H1 (cell line): ENCODE measurements around the gene CACNA1C. TPM values are rescaled to one million over a fixed set of nuclear protein-coding genes. Genes with fewer than 3 reads are reported as not detected.

Source experiments
- CBX5 ChIP-seq: fragments of 300-800, 300-1000 bp; sonication (generic); IDR thresholded peaks from 2 replicates; pipeline ENCODE4 v1.7.1; 2016; ENCODE audit warnings: antibody characterized with exemption, low read length, low read depth
- CREB1 ChIP-seq: IDR thresholded peaks from 2 replicates; pipeline ENCODE4 v1.6.1; 2012; ENCODE audit warnings: inconsistent platforms
- CTBP2 ChIP-seq: IDR thresholded peaks from 2 replicates; pipeline ENCODE4 v1.7.0; 2011; ENCODE audit warnings: borderline replicate concordance, mild to moderate bottlenecking, moderate library complexity, mixed read lengths, low read length; ENCODE audit not compliant: insufficient read depth, insufficient read length
- SIN3A ChIP-seq, 2 experiments: IDR thresholded peaks in 1 of 2; conservative IDR thresholded peaks in 1 of 2; 2 replicates each; pipeline ENCODE4 v1.6.1; 2011 to 2012; ENCODE audit warnings: low read length in 2 of 2, improper control_type of control experiment in 1 of 2, low read depth in 1 of 2, mild to moderate bottlenecking in 1 of 2
- polyA plus RNA-seq, 7 experiments: library from polyadenylated mRNA; depleted of rRNA in 3 of 7; stranded (reverse) in 5 of 7; unstranded in 2 of 7; fragments of >200 nt in 5 of 7; fragments of 200-250 nt in 2 of 7; gene quantifications; 1 replicate in 5 of 7; 2 replicates in 1 of 7; 4 replicates in 1 of 7; pipeline versions ENCODE4 v1.2.1 to v1.2.3, GENCODE V29; 2011 to 2013; ENCODE audit warnings: missing spikeins in 2 of 7, mixed read lengths in 2 of 7
- total RNA-seq: library from RNA; stranded (reverse); fragmentation: NEBNext Ultra II Directional; extraction: Animal tissue kit (Norgen Biotek cat#: 25700); gene quantifications from 2 replicates; pipeline ENCODE4 v1.2.1, GENCODE V29; 2021
- TF ChIP-seq, protein P1 (sequence below): fragments of 300-600 bp; sonication (generic); IDR thresholded peaks from 2 replicates; pipeline ENCODE4 v1.7.1; 2012; ENCODE audit warnings: low read length, moderate library complexity, mild to moderate bottlenecking, inconsistent platforms; ENCODE audit not compliant: insufficient replicate concordance

Gene CACNA1C
- total and polyA plus RNA-seq, 2 of the 8 experiments (the other 6 are each of a cell fraction or from before 2014, with no cell fraction given) = 1.3 TPM

DNA sequence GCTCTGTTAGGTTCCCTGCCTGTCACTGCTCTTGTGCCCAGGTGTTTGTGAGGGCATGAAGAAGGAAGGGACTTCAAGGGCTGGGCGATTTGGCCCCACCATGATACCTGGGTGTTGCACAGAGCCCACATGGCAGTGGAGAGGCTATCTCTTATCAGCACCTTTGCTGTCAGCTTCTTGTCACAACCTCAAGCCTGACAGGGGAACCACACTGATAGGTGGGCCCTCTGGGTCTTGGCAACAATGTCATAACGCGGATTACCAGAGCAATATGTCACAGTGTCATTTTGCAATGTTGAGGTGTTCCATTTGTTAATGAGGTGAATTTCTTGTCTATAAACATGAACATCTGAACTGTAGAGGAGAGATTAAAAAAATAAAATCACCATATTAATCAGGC, 22.9 kb upstream of the CACNA1C start (continued):
- TF ChIP-seq, protein P1, sequence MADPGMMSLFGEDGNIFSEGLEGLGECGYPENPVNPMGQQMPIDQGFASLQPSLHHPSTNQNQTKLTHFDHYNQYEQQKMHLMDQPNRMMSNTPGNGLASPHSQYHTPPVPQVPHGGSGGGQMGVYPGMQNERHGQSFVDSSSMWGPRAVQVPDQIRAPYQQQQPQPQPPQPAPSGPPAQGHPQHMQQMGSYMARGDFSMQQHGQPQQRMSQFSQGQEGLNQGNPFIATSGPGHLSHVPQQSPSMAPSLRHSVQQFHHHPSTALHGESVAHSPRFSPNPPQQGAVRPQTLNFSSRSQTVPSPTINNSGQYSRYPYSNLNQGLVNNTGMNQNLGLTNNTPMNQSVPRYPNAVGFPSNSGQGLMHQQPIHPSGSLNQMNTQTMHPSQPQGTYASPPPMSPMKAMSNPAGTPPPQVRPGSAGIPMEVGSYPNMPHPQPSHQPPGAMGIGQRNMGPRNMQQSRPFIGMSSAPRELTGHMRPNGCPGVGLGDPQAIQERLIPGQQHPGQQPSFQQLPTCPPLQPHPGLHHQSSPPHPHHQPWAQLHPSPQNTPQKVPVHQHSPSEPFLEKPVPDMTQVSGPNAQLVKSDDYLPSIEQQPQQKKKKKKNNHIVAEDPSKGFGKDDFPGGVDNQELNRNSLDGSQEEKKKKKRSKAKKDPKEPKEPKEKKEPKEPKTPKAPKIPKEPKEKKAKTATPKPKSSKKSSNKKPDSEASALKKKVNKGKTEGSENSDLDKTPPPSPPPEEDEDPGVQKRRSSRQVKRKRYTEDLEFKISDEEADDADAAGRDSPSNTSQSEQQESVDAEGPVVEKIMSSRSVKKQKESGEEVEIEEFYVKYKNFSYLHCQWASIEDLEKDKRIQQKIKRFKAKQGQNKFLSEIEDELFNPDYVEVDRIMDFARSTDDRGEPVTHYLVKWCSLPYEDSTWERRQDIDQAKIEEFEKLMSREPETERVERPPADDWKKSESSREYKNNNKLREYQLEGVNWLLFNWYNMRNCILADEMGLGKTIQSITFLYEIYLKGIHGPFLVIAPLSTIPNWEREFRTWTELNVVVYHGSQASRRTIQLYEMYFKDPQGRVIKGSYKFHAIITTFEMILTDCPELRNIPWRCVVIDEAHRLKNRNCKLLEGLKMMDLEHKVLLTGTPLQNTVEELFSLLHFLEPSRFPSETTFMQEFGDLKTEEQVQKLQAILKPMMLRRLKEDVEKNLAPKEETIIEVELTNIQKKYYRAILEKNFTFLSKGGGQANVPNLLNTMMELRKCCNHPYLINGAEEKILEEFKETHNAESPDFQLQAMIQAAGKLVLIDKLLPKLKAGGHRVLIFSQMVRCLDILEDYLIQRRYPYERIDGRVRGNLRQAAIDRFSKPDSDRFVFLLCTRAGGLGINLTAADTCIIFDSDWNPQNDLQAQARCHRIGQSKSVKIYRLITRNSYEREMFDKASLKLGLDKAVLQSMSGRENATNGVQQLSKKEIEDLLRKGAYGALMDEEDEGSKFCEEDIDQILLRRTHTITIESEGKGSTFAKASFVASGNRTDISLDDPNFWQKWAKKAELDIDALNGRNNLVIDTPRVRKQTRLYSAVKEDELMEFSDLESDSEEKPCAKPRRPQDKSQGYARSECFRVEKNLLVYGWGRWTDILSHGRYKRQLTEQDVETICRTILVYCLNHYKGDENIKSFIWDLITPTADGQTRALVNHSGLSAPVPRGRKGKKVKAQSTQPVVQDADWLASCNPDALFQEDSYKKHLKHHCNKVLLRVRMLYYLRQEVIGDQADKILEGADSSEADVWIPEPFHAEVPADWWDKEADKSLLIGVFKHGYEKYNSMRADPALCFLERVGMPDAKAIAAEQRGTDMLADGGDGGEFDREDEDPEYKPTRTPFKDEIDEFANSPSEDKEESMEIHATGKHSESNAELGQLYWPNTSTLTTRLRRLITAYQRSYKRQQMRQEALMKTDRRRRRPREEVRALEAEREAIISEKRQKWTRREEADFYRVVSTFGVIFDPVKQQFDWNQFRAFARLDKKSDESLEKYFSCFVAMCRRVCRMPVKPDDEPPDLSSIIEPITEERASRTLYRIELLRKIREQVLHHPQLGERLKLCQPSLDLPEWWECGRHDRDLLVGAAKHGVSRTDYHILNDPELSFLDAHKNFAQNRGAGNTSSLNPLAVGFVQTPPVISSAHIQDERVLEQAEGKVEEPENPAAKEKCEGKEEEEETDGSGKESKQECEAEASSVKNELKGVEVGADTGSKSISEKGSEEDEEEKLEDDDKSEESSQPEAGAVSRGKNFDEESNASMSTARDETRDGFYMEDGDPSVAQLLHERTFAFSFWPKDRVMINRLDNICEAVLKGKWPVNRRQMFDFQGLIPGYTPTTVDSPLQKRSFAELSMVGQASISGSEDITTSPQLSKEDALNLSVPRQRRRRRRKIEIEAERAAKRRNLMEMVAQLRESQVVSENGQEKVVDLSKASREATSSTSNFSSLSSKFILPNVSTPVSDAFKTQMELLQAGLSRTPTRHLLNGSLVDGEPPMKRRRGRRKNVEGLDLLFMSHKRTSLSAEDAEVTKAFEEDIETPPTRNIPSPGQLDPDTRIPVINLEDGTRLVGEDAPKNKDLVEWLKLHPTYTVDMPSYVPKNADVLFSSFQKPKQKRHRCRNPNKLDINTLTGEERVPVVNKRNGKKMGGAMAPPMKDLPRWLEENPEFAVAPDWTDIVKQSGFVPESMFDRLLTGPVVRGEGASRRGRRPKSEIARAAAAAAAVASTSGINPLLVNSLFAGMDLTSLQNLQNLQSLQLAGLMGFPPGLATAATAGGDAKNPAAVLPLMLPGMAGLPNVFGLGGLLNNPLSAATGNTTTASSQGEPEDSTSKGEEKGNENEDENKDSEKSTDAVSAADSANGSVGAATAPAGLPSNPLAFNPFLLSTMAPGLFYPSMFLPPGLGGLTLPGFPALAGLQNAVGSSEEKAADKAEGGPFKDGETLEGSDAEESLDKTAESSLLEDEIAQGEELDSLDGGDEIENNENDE = no peak
- TF ChIP-seq CBX5 (no peak), CREB1 (no peak), CTBP2 (no peak), SIN3A (conservative IDR thresholded peaks at IDR 0.05 in 1 of 2, IDR thresholded peaks at IDR 0.05 in 1 of 2; ENCODE audit: low read depth in 1 of 2, low read length in 2 of 2) (no peak)
